Epithelial cell of proximal tubule (primary cell): Measurements from ENCODE around the gene C9orf43. TPM values are rescaled to one million over a fixed set of nuclear protein-coding genes. Genes with fewer than 3 reads are reported as not detected.

Experiments used
- DNase-seq: peaks from one replicate; pipeline ENCODE4 v3.0.0-alpha.2; 2011; ENCODE audit warnings: low read depth
- H3K4me3 ChIP-seq: 2 replicates; pipeline ENCODE4 v1.5.1; 2011; ENCODE audit warnings: low read depth, mild to moderate bottlenecking, low read length
- total RNA-seq: library from RNA; depleted of rRNA; stranded (reverse); fragments of >200 nt; gene quantifications from 2 replicates; pipeline ENCODE4 v1.2.3, GENCODE V29; 2015
- TF ChIP-seq, protein P1 (sequence below): conservative IDR thresholded peaks from 2 replicates; pipeline ENCODE4 v1.5.1; 2012; ENCODE audit warnings: low read depth, mild to moderate bottlenecking, low read length

Gene C9orf43
- total RNA-seq, 1 donor from 2014 or later, result not detected

DNA sequence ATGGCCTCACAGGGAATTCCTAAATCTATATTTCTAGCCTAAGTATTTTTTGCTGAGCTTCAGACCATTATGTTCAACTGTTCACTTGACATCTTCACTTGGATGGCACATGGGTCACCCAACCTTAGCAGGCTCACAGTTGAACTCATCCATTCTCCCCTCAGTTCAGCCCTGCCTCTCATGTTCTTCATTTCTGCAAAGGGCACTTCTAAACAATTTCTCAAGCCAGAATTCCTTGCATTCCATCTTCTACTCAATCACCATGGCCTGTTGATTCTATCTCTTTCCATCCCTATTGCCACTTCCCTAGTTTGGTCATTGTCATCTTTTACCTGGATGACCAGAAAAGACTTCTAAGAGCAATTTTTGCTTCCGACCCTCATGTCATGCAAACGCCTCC is 45.7 kb downstream of the C9orf43 start:
- H3K4me3 ChIP-seq, result no peak overlapping the region
- TF ChIP-seq, protein P1, sequence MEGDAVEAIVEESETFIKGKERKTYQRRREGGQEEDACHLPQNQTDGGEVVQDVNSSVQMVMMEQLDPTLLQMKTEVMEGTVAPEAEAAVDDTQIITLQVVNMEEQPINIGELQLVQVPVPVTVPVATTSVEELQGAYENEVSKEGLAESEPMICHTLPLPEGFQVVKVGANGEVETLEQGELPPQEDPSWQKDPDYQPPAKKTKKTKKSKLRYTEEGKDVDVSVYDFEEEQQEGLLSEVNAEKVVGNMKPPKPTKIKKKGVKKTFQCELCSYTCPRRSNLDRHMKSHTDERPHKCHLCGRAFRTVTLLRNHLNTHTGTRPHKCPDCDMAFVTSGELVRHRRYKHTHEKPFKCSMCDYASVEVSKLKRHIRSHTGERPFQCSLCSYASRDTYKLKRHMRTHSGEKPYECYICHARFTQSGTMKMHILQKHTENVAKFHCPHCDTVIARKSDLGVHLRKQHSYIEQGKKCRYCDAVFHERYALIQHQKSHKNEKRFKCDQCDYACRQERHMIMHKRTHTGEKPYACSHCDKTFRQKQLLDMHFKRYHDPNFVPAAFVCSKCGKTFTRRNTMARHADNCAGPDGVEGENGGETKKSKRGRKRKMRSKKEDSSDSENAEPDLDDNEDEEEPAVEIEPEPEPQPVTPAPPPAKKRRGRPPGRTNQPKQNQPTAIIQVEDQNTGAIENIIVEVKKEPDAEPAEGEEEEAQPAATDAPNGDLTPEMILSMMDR, result no peak
- DNase-seq, result no peak

DNA sequence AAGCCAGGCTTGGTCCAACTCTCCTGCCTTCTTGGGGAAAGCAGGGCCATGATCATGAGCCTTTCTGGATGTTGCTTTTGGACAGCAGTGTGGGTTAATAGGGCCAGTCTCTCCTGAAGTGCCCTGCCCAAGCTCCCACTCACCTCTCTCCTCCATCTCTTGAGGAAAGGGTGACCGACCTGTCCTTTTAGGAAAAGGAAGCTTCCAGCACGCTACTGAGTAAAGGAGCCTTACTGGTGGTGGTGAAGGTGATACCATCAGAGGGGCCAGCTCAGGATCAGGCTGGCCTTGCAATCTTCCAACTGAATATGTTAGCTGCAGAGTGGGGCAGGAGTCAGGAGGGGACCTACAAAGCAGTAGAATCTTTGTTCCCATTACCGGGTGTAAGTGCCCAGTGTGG is 50.7 kb downstream of the C9orf43 start:
- TF ChIP-seq, protein P1, result no peak
- DNase-seq, result no peak
- no peak overlapping the region for H3K4me3 ChIP-seq

DNA sequence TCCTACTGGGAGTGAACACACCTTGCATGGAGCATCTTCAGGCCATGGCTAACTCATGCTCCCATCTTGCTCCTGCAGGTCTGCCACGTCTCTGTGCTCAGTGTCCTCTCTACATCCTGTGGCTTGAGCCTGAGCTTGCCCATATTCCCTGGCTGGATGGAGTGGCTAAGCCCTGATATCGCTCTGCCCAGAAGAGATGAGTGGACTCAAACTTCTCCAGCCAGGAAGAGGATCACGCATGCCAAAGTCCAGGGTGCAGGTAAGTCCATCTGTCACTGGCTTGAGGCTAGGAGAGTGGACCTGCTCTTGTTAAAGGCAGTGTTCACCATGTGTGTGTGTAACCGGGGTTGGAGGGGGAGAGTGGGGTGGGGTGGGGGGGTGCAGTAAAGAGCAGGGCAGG is 51.4 kb downstream of the C9orf43 start:
- H3K4me3 ChIP-seq, result no peak overlapping the region
- DNase-seq, result no peak
- TF ChIP-seq, protein P1, result no peak

DNA sequence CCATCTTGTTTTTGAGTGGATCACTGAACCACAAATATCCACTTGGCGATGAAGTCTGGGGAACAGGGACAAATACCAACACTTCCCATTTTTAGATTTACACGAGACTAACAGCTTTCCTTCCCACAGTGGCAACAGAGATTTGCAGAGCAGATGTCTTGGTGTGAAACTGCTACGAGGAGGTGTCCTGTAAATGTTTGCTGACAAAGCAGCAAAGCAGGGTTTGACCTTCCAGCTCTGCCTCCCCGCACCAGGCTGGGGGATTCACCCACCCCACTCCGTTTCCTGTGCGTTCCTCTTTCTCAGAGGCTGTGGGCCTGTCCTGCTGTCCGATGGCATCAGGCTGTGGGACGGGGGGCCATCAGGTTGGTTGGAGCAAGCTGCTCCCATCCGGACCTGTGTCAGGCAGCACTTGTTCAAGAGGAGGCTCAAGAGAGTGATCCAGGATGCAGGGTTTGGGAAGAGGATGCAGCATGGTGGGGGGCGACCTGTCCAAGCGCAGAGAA is 52.3 kb downstream of the C9orf43 start:
- TF ChIP-seq, protein P1, result no peak
- DNase-seq, result no peak
- H3K4me3 ChIP-seq, result no peak overlapping the region

DNA sequence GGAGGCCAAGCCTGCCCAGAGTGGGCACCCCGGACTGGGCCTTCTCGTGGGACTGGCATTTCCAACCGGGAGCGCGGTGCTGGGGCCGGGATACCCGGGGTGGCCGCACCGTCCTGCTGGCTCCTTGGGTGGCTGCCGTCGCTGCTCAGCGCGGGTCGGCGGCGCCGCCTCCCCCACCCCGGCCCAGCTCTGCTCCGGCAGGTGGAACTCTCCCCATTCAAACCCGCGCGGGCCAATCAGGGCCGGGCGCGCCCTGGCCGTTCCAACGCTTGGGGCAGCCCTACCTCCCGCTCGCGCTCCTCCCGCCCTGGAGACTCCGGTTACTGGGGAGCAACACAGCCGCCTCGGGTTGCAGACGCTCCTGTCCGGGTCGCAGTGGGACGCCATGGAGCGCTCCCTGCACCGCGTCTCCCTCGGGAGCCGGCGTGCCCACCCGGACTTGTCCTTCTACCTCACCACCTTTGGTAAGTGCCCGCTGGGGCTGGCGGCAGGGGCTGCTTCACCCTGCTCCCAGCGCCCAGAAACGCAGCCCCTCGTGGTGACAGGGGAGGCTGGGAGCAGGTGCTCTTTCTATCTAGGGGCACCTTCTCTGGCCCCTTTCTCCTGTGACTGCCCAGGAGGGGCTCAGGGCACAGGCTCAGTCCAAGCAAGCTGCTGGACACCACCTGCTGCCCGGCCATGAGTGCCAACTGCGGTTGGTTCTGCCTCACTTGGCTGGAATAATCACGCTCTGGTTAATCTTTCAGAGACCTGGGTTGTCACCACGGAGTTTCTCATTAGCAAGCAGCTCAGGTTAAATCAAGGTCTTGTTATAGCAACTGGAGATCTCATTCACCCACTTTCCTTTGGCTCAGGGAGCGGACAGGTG is 53.1 kb downstream of the C9orf43 start, which contains the start of gene RGS3:
RGS3 (plus strand) TSS at position 310 of the 868 bp plus-strand sequence; CDS start at position 386, 76 bp downstream.
- TF ChIP-seq, protein P1, result peak; percentile 5
- DNase-seq, result peak; percentile 80
- peak within 1 kb of the TSS; percentile 79 for H3K4me3 ChIP-seq

DNA sequence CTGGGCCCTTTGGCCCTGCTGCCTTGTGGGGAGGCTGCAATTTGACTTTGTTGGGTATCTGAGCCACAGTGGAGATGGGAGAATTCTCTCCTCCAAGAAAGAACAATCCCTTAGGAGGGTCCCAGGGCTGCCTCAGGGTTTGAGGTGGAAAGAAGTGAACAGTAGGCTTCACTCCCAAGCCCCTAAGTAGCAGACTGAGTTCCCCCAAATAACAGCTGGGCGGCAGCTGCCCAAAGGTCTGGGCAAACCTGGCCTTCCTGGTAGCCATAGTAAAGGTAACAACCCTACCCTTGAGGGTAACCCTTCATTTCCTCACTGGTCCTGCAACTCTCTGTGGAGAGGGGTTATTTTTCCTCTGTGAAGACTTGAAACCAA is 53.7 kb downstream of the C9orf43 start:
- peak overlapping the region; percentile 79 for H3K4me3 ChIP-seq
- TF ChIP-seq, protein P1, result no peak
- no peak for DNase-seq

DNA sequence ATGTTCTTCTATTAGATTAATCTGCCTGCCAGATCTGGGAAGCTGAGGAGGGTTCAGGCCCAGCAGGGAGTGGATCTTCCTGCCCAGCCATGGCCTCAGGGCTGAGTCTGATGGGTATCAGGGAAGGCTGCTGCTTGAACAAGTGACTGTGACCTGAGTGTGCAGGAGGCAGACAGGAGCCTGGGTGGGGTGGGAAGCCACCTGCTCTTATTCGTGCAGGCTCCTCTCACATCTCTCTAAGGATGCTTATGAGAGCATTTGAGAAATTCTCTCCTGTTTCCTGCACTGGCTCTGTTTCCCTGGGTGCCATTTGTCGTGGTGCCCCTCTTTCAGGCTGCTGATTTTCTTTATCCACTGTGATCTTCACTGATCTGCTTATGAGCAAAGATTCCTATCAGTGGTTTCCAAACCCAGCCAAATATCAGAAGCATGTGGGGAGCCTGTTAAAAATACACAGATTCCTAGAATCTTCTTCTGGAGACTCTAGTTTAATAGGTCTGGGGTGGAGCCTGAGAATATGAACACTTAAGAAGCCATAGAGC is 55.1 kb downstream of the C9orf43 start:
- TF ChIP-seq, protein P1, result no peak
- H3K4me3 ChIP-seq, result peak overlapping the region; percentile 79
- DNase-seq, result no peak
